Calu3 (cell line): Measurements from ENCODE around the gene TMEM116. TPM values are rescaled to one million over a fixed set of nuclear protein-coding genes. Genes with fewer than 3 reads are reported as not detected.

ENCODE experiments used
- BruUV-seq: library from RNA; stranded (reverse); fragments of 400-500 nt; replicated peaks from 2 replicates; lab custom pipeline; 2021; lab: Mats Ljungman, UMichigan
- CTCF ChIA-PET: fragments of 300-600 bp; sonication (Branson Sonifier 250); formaldehyde crosslinking; loops from one replicate; lab custom pipeline; 2022; ENCODE audit warnings: antibody characterized with exemption; lab: Charles Lee
- DNase-seq: peaks from one replicate; pipeline ENCODE4 v3.0.0; 2022
- H3K27ac Mint-ChIP-seq: one replicate; pipeline ENCODE4 v1.8.0; 2022; ENCODE audit warnings: mixed read lengths; ENCODE audit not compliant: unreplicated experiment
- H3K27me3 Mint-ChIP-seq: one replicate; pipeline ENCODE4 v1.8.0; 2022; ENCODE audit warnings: mixed read lengths; ENCODE audit not compliant: unreplicated experiment
- H3K36me3 Mint-ChIP-seq: one replicate; pipeline ENCODE4 v1.8.0; 2022; ENCODE audit warnings: mild to moderate bottlenecking, moderate library complexity, mixed read lengths; ENCODE audit not compliant: insufficient read depth, unreplicated experiment
- H3K4me1 Mint-ChIP-seq: one replicate; pipeline ENCODE4 v1.8.0; 2022; ENCODE audit warnings: mild to moderate bottlenecking, low read depth, mixed read lengths; ENCODE audit not compliant: unreplicated experiment
- H3K4me3 Mint-ChIP-seq: one replicate; pipeline ENCODE4 v1.8.0; 2022; ENCODE audit warnings: mild to moderate bottlenecking, low read depth, moderate library complexity, mixed read lengths; ENCODE audit not compliant: unreplicated experiment
- H3K9me3 Mint-ChIP-seq: one replicate; pipeline ENCODE4 v1.8.0; 2022; ENCODE audit warnings: low read depth, mixed read lengths; ENCODE audit not compliant: unreplicated experiment
- CTCF ChIP-seq: fragments of 200-600 bp; IDR thresholded peaks from one replicate; pipeline ENCODE4 v1.8.0; 2022; ENCODE audit warnings: antibody characterized with exemption; ENCODE audit not compliant: unreplicated experiment
- intact Hi-C: fragments of 100-400 bp; cut with micrococcal nuclease; formaldehyde crosslinking; loops from one replicate; pipeline ENCODE4 v1.10.0; 2022; ENCODE audit not compliant: unreplicated experiment
- total RNA-seq: library from RNA; stranded (reverse); gene quantifications from 2 replicates; pipeline ENCODE4 v1.2.3, GENCODE V29; 2022

TMEM116 gene
- total RNA-seq, 1 experiment from 2014 or later = 13.0 TPM

GRCh38 chr12:111932241-111932640, 80.7 kb downstream of the TMEM116 start:
- intact Hi-C loops = no loop called here

DNA sequence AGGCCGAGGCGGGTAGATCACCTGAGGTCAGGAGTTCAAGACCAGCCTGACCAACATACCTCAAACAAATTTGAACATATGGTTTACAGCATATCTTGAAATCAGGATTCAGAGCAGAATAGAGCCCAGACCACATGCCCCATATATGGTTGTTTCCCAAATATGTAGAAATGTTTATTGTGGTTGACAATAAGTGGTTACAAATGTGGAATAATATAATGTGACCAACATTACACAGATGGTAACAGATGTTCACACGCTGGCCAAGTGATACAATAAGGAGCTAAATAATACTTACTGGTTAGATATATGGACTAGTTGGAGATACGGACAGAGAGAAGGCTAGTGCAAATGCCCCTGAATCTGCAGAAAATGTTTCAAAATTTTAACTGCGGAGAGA, 85.6 kb downstream of the TMEM116 start:
- Mint-ChIP-seq H3K4me3 (no peak overlapping the region), H3K27me3 (no peaks in the 10 kb centered on the region), H3K4me1 (no peaks in the 10 kb centered on the region), H3K36me3 (no peaks in the 10 kb centered on the region), H3K27ac (no peak overlapping the region), H3K9me3 (no peaks in the 10 kb centered on the region)
- intact Hi-C loops = no loop called here
- no peak for TF ChIP-seq CTCF
- CTCF ChIA-PET = no interaction called here
- no peak for DNase-seq
- no TSS peak for BruUV-seq

More at GRCh38 chr12:111932241-111932640, 80.7 kb downstream of the TMEM116 start:
- CTCF ChIA-PET = no interaction called here
- BruUV-seq = no TSS peak
- no peak for TF ChIP-seq CTCF
- H3K4me3 Mint-ChIP-seq = no peak overlapping the region
- H3K9me3 Mint-ChIP-seq = no peaks in the 10 kb centered on the region
- DNase-seq = no peak
- H3K27me3 Mint-ChIP-seq = no peaks in the 10 kb centered on the region
- H3K36me3 Mint-ChIP-seq = no peaks in the 10 kb centered on the region
- no peak overlapping the region for H3K27ac Mint-ChIP-seq
- H3K4me1 Mint-ChIP-seq = no peaks in the 10 kb centered on the region

DNA sequence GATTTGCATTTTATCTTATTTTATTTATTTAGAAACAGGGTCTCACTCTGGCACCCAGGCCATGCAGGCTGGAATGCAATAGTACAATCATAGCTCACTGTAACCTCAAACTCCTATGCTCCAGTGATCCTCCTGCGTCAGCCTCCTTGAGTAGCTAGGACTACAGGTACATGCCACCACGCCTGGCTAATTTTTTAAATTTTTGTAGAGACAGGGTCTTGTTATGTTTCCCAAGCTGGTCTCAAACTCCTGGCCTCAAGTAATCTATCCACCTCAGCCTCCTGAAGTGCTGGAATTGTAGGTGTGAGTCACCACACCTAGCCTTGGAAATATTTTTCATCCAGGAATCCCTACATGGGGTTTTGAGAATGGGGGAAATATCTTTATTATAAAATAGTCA, 86.3 kb downstream of the TMEM116 start:
- H3K4me1 Mint-ChIP-seq = no peaks in the 10 kb centered on the region
- intact Hi-C loops = no loop called here
- no peaks in the 10 kb centered on the region for H3K9me3 Mint-ChIP-seq
- no TSS peak for BruUV-seq
- DNase-seq = no peak
- H3K4me3 Mint-ChIP-seq = no peak overlapping the region
- TF ChIP-seq CTCF = no peak
- no peaks in the 10 kb centered on the region for H3K36me3 Mint-ChIP-seq
- CTCF ChIA-PET = no interaction called here
- H3K27ac Mint-ChIP-seq = no peak overlapping the region
- H3K27me3 Mint-ChIP-seq = no peaks in the 10 kb centered on the region

GRCh38 chr12:111925171-111925570, 87.8 kb downstream of the TMEM116 start:
- CTCF ChIA-PET = no interaction called here
- Mint-ChIP-seq H3K4me3 (no peak overlapping the region), H3K9me3 (no peaks in the 10 kb centered on the region), H3K27me3 (no peaks in the 10 kb centered on the region), H3K27ac (no peak overlapping the region), H3K36me3 (no peaks in the 10 kb centered on the region), H3K4me1 (no peaks in the 10 kb centered on the region)
- no peak for TF ChIP-seq CTCF
- intact Hi-C loops = no loop called here
- no peak for DNase-seq
- no TSS peak for BruUV-seq
